WTC11 (cell line): ENCODE results near the gene MRNIP.

Source experiments
- FOXP1 ChIP-seq: sonication (generic); formaldehyde crosslinking; IDR thresholded peaks from 2 replicates; pipeline ENCODE4 v1.8.0; 2022; ENCODE audit warnings: missing genetic modification reagents, mild to moderate bottlenecking, moderate library complexity, borderline replicate concordance
- FOXP4 ChIP-seq: sonication (generic); formaldehyde crosslinking; IDR thresholded peaks from 2 replicates; pipeline ENCODE4 v1.8.0; 2022; ENCODE audit warnings: mild to moderate bottlenecking, missing genetic modification reagents
- MAX ChIP-seq: sonication (generic); formaldehyde crosslinking; IDR thresholded peaks from 2 replicates; pipeline ENCODE4 v1.8.0; 2022; ENCODE audit warnings: mild to moderate bottlenecking, missing genetic modification reagents
- MLX ChIP-seq: sonication (generic); formaldehyde crosslinking; IDR thresholded peaks from 2 replicates; pipeline ENCODE4 v1.8.1; 2023; ENCODE audit warnings: mild to moderate bottlenecking, missing genetic modification reagents, moderate library complexity
- NFYB ChIP-seq: sonication (generic); formaldehyde crosslinking; conservative IDR thresholded peaks from 2 replicates; pipeline ENCODE4 v1.8.0; 2022; ENCODE audit warnings: low read depth, missing genetic modification reagents
- PRDM15 ChIP-seq: sonication (generic); formaldehyde crosslinking; IDR thresholded peaks from 2 replicates; pipeline ENCODE4 v1.8.0; 2022; ENCODE audit warnings: missing genetic modification reagents
- TEAD4 ChIP-seq: sonication (generic); formaldehyde crosslinking; IDR thresholded peaks from 2 replicates; pipeline ENCODE4 v1.8.0; 2022; ENCODE audit warnings: mild to moderate bottlenecking, missing genetic modification reagents
- TP53 ChIP-seq: sonication (generic); formaldehyde crosslinking; IDR thresholded peaks from 2 replicates; pipeline ENCODE4 v1.8.1; 2023; ENCODE audit warnings: mild to moderate bottlenecking, missing genetic modification reagents
- USF2 ChIP-seq: sonication (generic); formaldehyde crosslinking; IDR thresholded peaks from 2 replicates; pipeline ENCODE4 v1.8.1; 2023; ENCODE audit warnings: mild to moderate bottlenecking, missing genetic modification reagents, moderate library complexity
- TF ChIP-seq, protein P1 (sequence below): fragments of 200-600 bp; IDR thresholded peaks from 2 replicates; pipeline ENCODE4 v1.8.0; 2022; ENCODE audit warnings: antibody characterized with exemption
- TF ChIP-seq, protein P2 (sequence below): sonication (generic); formaldehyde crosslinking; IDR thresholded peaks from 2 replicates; pipeline ENCODE4 v1.8.1; 2023; ENCODE audit warnings: mild to moderate bottlenecking, missing genetic modification reagents

- TF ChIP-seq, protein P1, sequence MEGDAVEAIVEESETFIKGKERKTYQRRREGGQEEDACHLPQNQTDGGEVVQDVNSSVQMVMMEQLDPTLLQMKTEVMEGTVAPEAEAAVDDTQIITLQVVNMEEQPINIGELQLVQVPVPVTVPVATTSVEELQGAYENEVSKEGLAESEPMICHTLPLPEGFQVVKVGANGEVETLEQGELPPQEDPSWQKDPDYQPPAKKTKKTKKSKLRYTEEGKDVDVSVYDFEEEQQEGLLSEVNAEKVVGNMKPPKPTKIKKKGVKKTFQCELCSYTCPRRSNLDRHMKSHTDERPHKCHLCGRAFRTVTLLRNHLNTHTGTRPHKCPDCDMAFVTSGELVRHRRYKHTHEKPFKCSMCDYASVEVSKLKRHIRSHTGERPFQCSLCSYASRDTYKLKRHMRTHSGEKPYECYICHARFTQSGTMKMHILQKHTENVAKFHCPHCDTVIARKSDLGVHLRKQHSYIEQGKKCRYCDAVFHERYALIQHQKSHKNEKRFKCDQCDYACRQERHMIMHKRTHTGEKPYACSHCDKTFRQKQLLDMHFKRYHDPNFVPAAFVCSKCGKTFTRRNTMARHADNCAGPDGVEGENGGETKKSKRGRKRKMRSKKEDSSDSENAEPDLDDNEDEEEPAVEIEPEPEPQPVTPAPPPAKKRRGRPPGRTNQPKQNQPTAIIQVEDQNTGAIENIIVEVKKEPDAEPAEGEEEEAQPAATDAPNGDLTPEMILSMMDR = no peak
- TF ChIP-seq NFYB (CRISPR knock-in tag) (no peak), MAX (CRISPR knock-in tag) (no peak), MLX (CRISPR knock-in tag) (no peak), FOXP4 (no peak), FOXP1 (CRISPR knock-in tag) (no peak), TP53 (CRISPR knock-in tag) (no peak), TEAD4 (CRISPR knock-in tag) (no peak), USF2 (CRISPR knock-in tag) (no peak), PRDM15 (no peak)
- TF ChIP-seq, protein P2, sequence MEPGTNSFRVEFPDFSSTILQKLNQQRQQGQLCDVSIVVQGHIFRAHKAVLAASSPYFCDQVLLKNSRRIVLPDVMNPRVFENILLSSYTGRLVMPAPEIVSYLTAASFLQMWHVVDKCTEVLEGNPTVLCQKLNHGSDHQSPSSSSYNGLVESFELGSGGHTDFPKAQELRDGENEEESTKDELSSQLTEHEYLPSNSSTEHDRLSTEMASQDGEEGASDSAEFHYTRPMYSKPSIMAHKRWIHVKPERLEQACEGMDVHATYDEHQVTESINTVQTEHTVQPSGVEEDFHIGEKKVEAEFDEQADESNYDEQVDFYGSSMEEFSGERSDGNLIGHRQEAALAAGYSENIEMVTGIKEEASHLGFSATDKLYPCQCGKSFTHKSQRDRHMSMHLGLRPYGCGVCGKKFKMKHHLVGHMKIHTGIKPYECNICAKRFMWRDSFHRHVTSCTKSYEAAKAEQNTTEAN = no peak
Measured at GRCh38 chr5:179829732-179830435, 28.7 kb downstream of the MRNIP start.
